Liver (tissue), 9 donors: ENCODE data around the gene SEMA5A. TPM values are rescaled to one million over a fixed set of nuclear protein-coding genes. Genes with fewer than 3 reads are reported as not detected.

ENCODE experiments used
- DNase-seq: peaks from one replicate; pipeline ENCODE4 v3.0.0-alpha.2; 2017; ENCODE audit warnings: low spot score
- H3K27ac ChIP-seq, 2 donors: one replicate each; pipeline ENCODE4 v1.7.0; 2013; ENCODE audit warnings: inconsistent platforms in 2 of 2, low read length in 2 of 2, control low read depth in 1 of 2, low read depth in 1 of 2, mild to moderate bottlenecking in 1 of 2
- H3K27me3 ChIP-seq, 4 donors: one replicate each; pipeline versions ENCODE4 v1.6.1 to v1.7.0; 2013; ENCODE audit warnings: low read length in 3 of 4, inconsistent platforms in 1 of 4, mild to moderate bottlenecking in 1 of 4, moderate library complexity in 1 of 4; ENCODE audit not compliant: control insufficient read depth in 4 of 4, insufficient read depth in 4 of 4
- H3K36me3 ChIP-seq, 4 donors: one replicate each; pipeline versions ENCODE4 v1.6.1 to v1.7.0; 2013; ENCODE audit warnings: low read length in 3 of 4, mild to moderate bottlenecking in 3 of 4, low read depth in 1 of 4, moderate library complexity in 1 of 4; ENCODE audit not compliant: control insufficient read depth in 4 of 4, insufficient read depth in 3 of 4
- H3K4me1 ChIP-seq, 4 donors: one replicate each; pipeline versions ENCODE4 v1.6.1 to v1.7.0; 2013; ENCODE audit warnings: low read length in 3 of 4, mild to moderate bottlenecking in 3 of 4, moderate library complexity in 1 of 4; ENCODE audit not compliant: control insufficient read depth in 4 of 4, insufficient read depth in 4 of 4
- H3K4me3 ChIP-seq, 3 donors: one replicate each; pipeline versions ENCODE4 v1.6.1 to v1.7.0; 2013; ENCODE audit warnings: low read length in 3 of 3, control low read depth in 1 of 3, low read depth in 1 of 3, mild to moderate bottlenecking in 1 of 3
- H3K9ac ChIP-seq, 2 donors: one replicate each; pipeline ENCODE4 v1.7.0; 2013; ENCODE audit warnings: low read length in 2 of 2, mild to moderate bottlenecking in 2 of 2, moderate library complexity in 2 of 2, control low read depth in 1 of 2, low read depth in 1 of 2
- H3K9me3 ChIP-seq, 4 donors: one replicate each; pipeline versions ENCODE4 v1.6.1 to v1.7.0; 2013; ENCODE audit warnings: low read length in 3 of 4; ENCODE audit not compliant: control insufficient read depth in 4 of 4
- CTCF ChIP-seq: fragments of 150-350 bp; IDR thresholded peaks from 2 replicates; pipeline ENCODE4 v1.5.1; 2017; ENCODE audit warnings: improper control_type of control experiment, low read depth, low read length; ENCODE audit not compliant: missing input control
- FOXA1 ChIP-seq: IDR thresholded peaks from 2 replicates; pipeline ENCODE4 v1.6.1; 2016; ENCODE audit warnings: antibody characterized with exemption
- FOXA2 ChIP-seq: IDR thresholded peaks from 2 replicates; pipeline ENCODE4 v1.6.1; 2016; ENCODE audit warnings: antibody characterized with exemption
- HNF4A ChIP-seq, 2 donors: conservative IDR thresholded peaks; 2 replicates each; pipeline ENCODE4 v1.6.1; 2016; ENCODE audit warnings: antibody characterized with exemption in 2 of 2, mild to moderate bottlenecking in 2 of 2
- MAX ChIP-seq: IDR thresholded peaks from 2 replicates; pipeline ENCODE4 v1.6.1; 2016; ENCODE audit warnings: antibody characterized with exemption
- RAD21 ChIP-seq, 2 donors: IDR thresholded peaks; 2 replicates each; pipeline ENCODE4 v1.6.1; 2016; ENCODE audit warnings: antibody characterized with exemption in 2 of 2, mild to moderate bottlenecking in 2 of 2
- REST ChIP-seq: IDR thresholded peaks from 2 replicates; pipeline ENCODE4 v1.6.1; 2016; ENCODE audit warnings: antibody characterized with exemption, mild to moderate bottlenecking
- RXRA ChIP-seq, 2 donors: IDR thresholded peaks; 2 replicates each; pipeline ENCODE4 v1.6.1; 2017 to 2018; ENCODE audit warnings: antibody characterized with exemption in 2 of 2, mild to moderate bottlenecking in 1 of 2
- SP1 ChIP-seq: IDR thresholded peaks from 2 replicates; pipeline ENCODE4 v1.6.1; 2018; ENCODE audit warnings: antibody characterized with exemption, mild to moderate bottlenecking
- YY1 ChIP-seq: IDR thresholded peaks from 2 replicates; pipeline ENCODE4 v1.6.1; 2016; ENCODE audit warnings: antibody characterized with exemption, mild to moderate bottlenecking
- ZBTB33 ChIP-seq: IDR thresholded peaks from 2 replicates; pipeline ENCODE4 v1.6.1; 2016; ENCODE audit warnings: antibody characterized with exemption
- WGBS: extraction: QIAGEN DNeasy Blood & Tissue Kit; methylation state at CpG from one replicate; pipeline ENCODE4 v1.1.7; 2013; 5-methylcytosine and 5-hydroxymethylcytosine counted together
- polyA plus RNA-seq, 2 donors: library from polyadenylated mRNA; stranded (reverse) in 1 of 2; unstranded in 1 of 2; fragments of 200-250 nt in 1 of 2; fragments of >200 nt in 1 of 2; fragmentation: Nextera tagmentation in 1 of 2; extraction: Ambion mirVana in 1 of 2; gene quantifications; one replicate each; pipeline versions ENCODE4 v1.2.1 to v1.2.3, GENCODE V29; 2013 to 2015
- total RNA-seq, 2 donors: library from RNA; depleted of rRNA; stranded (reverse); fragments of >200 nt; gene quantifications; one replicate each; pipeline ENCODE4 v1.2.3, GENCODE V29; 2014
- donor health status: healthy.
- donor health status: healthy.
- donor health status: healthy.
- donor health status: healthy.
- donor health status: healthy.

SEMA5A gene
- total and polyA plus RNA-seq, 4 donors, result 1.1 to 5.8 (median 3.2) TPM

GRCh38 chr5:9128136-9128535 is 417.7 kb downstream of the SEMA5A start:
- H3K4me3 ChIP-seq, result no peak overlapping the region
- WGBS, result 96% methylated on average over 2 of the region's 2 CpGs

GRCh38 chr5:9126490-9126889 is 419.4 kb downstream of the SEMA5A start:
- WGBS, result 80% methylated on average over 2 of the region's 2 CpGs
- no peak overlapping the region for H3K27ac ChIP-seq

More at GRCh38 chr5:9128136-9128535, 417.7 kb downstream of the SEMA5A start:
- no peaks in the 10 kb centered on the region for H3K36me3 ChIP-seq
- no peak overlapping the region for H3K27ac ChIP-seq
- no peak overlapping the region for H3K9ac ChIP-seq
- DNase-seq, result no peak
- no peaks in the 10 kb centered on the region for H3K9me3 ChIP-seq
- H3K27me3 ChIP-seq, result no peaks in the 10 kb centered on the region
- TF ChIP-seq RAD21 (IDR thresholded peaks at IDR 0.05), result no peak
- no peaks in the 10 kb centered on the region for H3K4me1 ChIP-seq

More at GRCh38 chr5:9126490-9126889, 419.4 kb downstream of the SEMA5A start:
- Histone ChIP-seq H3K4me3 (no peak overlapping the region), H3K36me3 (no peaks in the 10 kb centered on the region), H3K4me1 (no peaks in the 10 kb centered on the region), H3K9ac (no peak overlapping the region), H3K9me3 (no peaks in the 10 kb centered on the region), H3K27me3 (no peaks in the 10 kb centered on the region)
- no peak for TF ChIP-seq FOXA2
- no peak for TF ChIP-seq RXRA (IDR thresholded peaks at IDR 0.05)
- TF ChIP-seq RAD21 (IDR thresholded peaks at IDR 0.05), result no peak
- TF ChIP-seq FOXA1, result no peak
- TF ChIP-seq SP1, result no peak
- no peak for TF ChIP-seq REST
- no peak for TF ChIP-seq YY1
- TF ChIP-seq CTCF, result no peak
- TF ChIP-seq ZBTB33, result no peak
- TF ChIP-seq MAX, result no peak
- no peak for TF ChIP-seq HNF4A (conservative IDR thresholded peaks at IDR 0.05)
- DNase-seq, result no peak
